ENCODE measurements around the gene SEMA4D.
A peak's percentile ranks its signal among the peaks of the same experiment; 100 is the strongest.

SEMA4D gene

DNA sequence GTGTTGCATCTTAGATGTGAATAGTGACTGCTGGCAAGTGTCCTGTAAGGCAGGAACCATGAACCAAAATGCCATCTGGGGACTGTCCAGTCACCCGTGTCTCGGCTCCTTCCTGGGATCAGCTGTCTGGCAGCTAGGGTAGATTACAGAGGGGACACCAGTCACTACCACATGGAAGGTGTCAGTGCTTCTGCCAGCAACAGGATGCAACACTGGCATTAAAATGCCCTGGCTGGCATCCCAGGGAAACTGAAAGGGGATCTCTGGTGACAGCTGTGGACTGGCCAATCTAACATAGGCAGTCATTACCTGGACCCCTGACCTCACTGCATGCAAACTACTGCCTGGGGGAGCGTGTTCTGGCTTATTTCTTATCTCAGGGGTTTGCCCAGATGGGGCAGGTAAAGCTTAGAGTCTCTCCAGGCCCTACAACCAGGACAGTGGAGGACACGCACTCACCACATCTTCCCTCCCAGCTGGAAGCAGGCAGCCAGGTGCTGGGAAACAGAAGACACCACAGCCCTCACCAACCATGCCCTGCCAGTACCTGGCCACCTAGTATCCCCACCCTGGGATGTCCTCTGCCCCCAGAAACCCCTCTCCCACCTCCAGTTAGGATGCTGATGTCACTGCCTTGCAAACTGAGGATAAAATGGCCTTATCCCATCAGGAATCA lies 83.8 kb downstream of the SEMA4D start:
- Histone ChIP-seq H3K79me1 (ENCODE audit: low read depth, low read length) (no peaks in the 10 kb centered on the region), H3K4me3 (ENCODE audit: low read length in 2 of 2) (no peak overlapping the region), H4K91ac (ENCODE audit: low read depth, low read length, poor library complexity) (no peak overlapping the region), H2AK5ac (ENCODE audit: low read depth, low read length) (no peak overlapping the region), H3K4ac (ENCODE audit: low read length) (no peak overlapping the region), H2BK15ac (ENCODE audit: low read length) (no peak overlapping the region), H3K4me1 (ENCODE audit: control insufficient read depth in 2 of 2, insufficient read depth in 1 of 2, low read depth in 1 of 2, low read length in 2 of 2) (peaks cover 16 to 37% of the 10 kb centered on the region in 2 donors), H3K27ac (replicated peaks; ENCODE audit: low read length) (no peak overlapping the region), H3K36me3 (replicated peaks in 1 of 2; ENCODE audit: control insufficient read depth in 2 of 2, insufficient read depth in 2 of 2, low read length in 2 of 2) (no peaks in the 10 kb centered on the region), H2AFZ (ENCODE audit: low read length) (no peak overlapping the region), H3K9me3 (replicated peaks in 1 of 2; ENCODE audit: control insufficient read depth in 2 of 2, insufficient read depth in 1 of 2, low read depth in 1 of 2, low read length in 2 of 2) (peaks cover 7 to 17% of the 10 kb centered on the region in 2 donors), H3K23ac (ENCODE audit: low read depth, low read length, poor library complexity) (no peak overlapping the region), H3K9ac (ENCODE audit: low read depth, low read length, poor library complexity) (no peak overlapping the region), H2BK5ac (ENCODE audit: low read length) (no peak overlapping the region), H3K27me3 (ENCODE audit: control insufficient read depth in 3 of 3, insufficient read depth in 3 of 3, low read depth in 1 of 3, low read length in 3 of 3) (peaks cover 0 to 85% (median 0%) of the 10 kb centered on the region in 3 experiments), H2BK12ac (ENCODE audit: low read length) (no peak overlapping the region), H3K4me2 (ENCODE audit: insufficient read depth, low read length, poor library complexity, severe bottlenecking) (no peak overlapping the region), H3K14ac (ENCODE audit: low read length) (peak overlapping the region; percentile 11), H2BK120ac (ENCODE audit: low read depth, low read length) (no peak overlapping the region), H3K18ac (ENCODE audit: low read length) (peak overlapping the region; percentile 24), H4K8ac (ENCODE audit: low read depth, low read length) (no peak overlapping the region)
- no CpG with 5 or more reads among the region's 4 CpGs for WGBS, 2 donors (ENCODE audit: extremely low coverage in 2 of 2, insufficient read length in 2 of 2, insufficient replicate concordance in 1 of 2)
- DNase-seq (ENCODE audit: low spot score) = no peak

DNA sequence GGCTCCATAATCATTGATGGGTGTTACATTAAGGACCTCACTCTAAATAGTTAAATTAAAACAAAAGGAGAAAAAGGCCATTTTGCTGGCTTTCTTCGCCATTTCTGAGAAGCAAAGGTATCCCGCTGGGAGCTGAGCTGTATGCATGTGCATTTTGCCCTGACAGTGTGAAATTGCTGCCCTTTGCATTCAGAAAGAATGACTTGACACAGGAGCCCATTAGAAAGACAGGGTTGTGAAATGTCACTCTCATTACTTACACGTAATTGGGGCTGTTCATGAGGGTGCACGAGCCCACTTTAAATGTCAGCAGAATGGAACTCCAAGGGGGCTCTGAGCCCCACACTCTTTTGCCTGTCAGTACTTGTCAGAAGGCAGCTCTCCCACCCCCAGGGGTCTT lies 85.0 kb downstream of the SEMA4D start:
- Histone ChIP-seq H4K91ac (ENCODE audit: low read depth, low read length, poor library complexity) (no peak overlapping the region), H3K18ac (ENCODE audit: low read length) (no peak overlapping the region), H3K4me2 (ENCODE audit: insufficient read depth, low read length, poor library complexity, severe bottlenecking) (peak overlapping the region; percentile 38), H3K4me1 (ENCODE audit: control insufficient read depth in 2 of 2, insufficient read depth in 1 of 2, low read depth in 1 of 2, low read length in 2 of 2) (peaks cover 16 to 37% of the 10 kb centered on the region in 2 donors), H2AK5ac (ENCODE audit: low read depth, low read length) (no peak overlapping the region), H3K79me1 (ENCODE audit: low read depth, low read length) (peaks cover 3% of the 10 kb centered on the region), H3K14ac (ENCODE audit: low read length) (no peak overlapping the region), H3K36me3 (replicated peaks in 1 of 2; ENCODE audit: control insufficient read depth in 2 of 2, insufficient read depth in 2 of 2, low read length in 2 of 2) (no peaks in the 10 kb centered on the region), H3K23ac (ENCODE audit: low read depth, low read length, poor library complexity) (no peak overlapping the region), H3K27me3 (ENCODE audit: control insufficient read depth in 3 of 3, insufficient read depth in 3 of 3, low read depth in 1 of 3, low read length in 3 of 3) (peaks cover 0 to 86% (median 0%) of the 10 kb centered on the region in 3 experiments), H2BK5ac (ENCODE audit: low read length) (no peak overlapping the region), H3K4ac (ENCODE audit: low read length) (no peak overlapping the region), H2BK15ac (ENCODE audit: low read length) (no peak overlapping the region), H2AFZ (ENCODE audit: low read length) (no peak overlapping the region), H3K9ac (ENCODE audit: low read depth, low read length, poor library complexity) (no peak overlapping the region), H2BK120ac (ENCODE audit: low read depth, low read length) (no peak overlapping the region), H3K9me3 (replicated peaks in 1 of 2; ENCODE audit: control insufficient read depth in 2 of 2, insufficient read depth in 1 of 2, low read depth in 1 of 2, low read length in 2 of 2) (peaks cover 7 to 17% of the 10 kb centered on the region in 2 donors), H4K8ac (ENCODE audit: low read depth, low read length) (no peak overlapping the region), H3K27ac (replicated peaks; ENCODE audit: low read length) (peak overlapping the region; percentile 70), H2BK12ac (ENCODE audit: low read length) (no peak overlapping the region), H3K4me3 (ENCODE audit: low read length in 2 of 2) (no peak overlapping the region)
- WGBS, 2 donors (ENCODE audit: extremely low coverage in 2 of 2, insufficient read length in 2 of 2, insufficient replicate concordance in 1 of 2) = no CpG with 5 or more reads among the region's 4 CpGs
- peak; percentile 54 for DNase-seq (ENCODE audit: low spot score)

DNA sequence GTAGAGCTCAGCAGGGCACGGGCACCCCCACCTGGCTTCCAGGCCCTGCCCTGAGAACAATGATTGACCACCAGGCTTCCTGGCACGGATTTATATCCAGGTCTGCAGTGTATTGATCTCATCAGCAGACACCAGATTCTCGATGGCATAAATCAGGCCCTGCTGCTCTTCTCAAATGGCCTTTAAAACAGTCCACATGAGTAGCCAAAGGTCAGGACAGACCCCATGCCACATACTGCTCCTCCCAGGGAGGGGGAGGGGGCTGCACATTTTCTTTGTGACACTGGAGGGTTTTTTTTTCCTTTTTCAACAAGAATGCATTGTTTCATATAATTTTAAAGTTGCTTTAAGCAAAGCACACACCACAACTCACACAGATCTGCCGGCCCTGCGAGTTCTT lies 85.4 kb downstream of the SEMA4D start:
- no peak overlapping the region for H3K4ac ChIP-seq (ENCODE audit: low read length)
- H2BK12ac ChIP-seq (ENCODE audit: low read length) = no peak overlapping the region
- no peak overlapping the region for H3K18ac ChIP-seq (ENCODE audit: low read length)
- no peak overlapping the region for H2BK120ac ChIP-seq (ENCODE audit: low read depth, low read length)
- H2AFZ ChIP-seq (ENCODE audit: low read length) = no peak overlapping the region
- H3K27ac ChIP-seq (replicated peaks; ENCODE audit: low read length) = peak overlapping the region; percentile 70
- H3K9ac ChIP-seq (ENCODE audit: low read depth, low read length, poor library complexity) = no peak overlapping the region
- H3K4me3 ChIP-seq (ENCODE audit: low read length in 2 of 2) = no peak overlapping the region
- no peak overlapping the region for H4K8ac ChIP-seq (ENCODE audit: low read depth, low read length)
- no peak overlapping the region for H2AK5ac ChIP-seq (ENCODE audit: low read depth, low read length)
- H3K9me3 ChIP-seq (replicated peaks in 1 of 2; ENCODE audit: control insufficient read depth in 2 of 2, insufficient read depth in 1 of 2, low read depth in 1 of 2, low read length in 2 of 2) = peaks cover 7 to 19% of the 10 kb centered on the region in 2 donors
- peaks cover 0 to 86% (median 0%) of the 10 kb centered on the region in 3 experiments for H3K27me3 ChIP-seq (ENCODE audit: control insufficient read depth in 3 of 3, insufficient read depth in 3 of 3, low read depth in 1 of 3, low read length in 3 of 3)
- H3K14ac ChIP-seq (ENCODE audit: low read length) = no peak overlapping the region
- no peak overlapping the region for H3K23ac ChIP-seq (ENCODE audit: low read depth, low read length, poor library complexity)
- peaks cover 3% of the 10 kb centered on the region for H3K79me1 ChIP-seq (ENCODE audit: low read depth, low read length)
- H3K36me3 ChIP-seq (replicated peaks in 1 of 2; ENCODE audit: control insufficient read depth in 2 of 2, insufficient read depth in 2 of 2, low read length in 2 of 2) = no peaks in the 10 kb centered on the region
- H3K4me1 ChIP-seq (ENCODE audit: control insufficient read depth in 2 of 2, insufficient read depth in 1 of 2, low read depth in 1 of 2, low read length in 2 of 2) = peaks cover 16 to 37% of the 10 kb centered on the region in 2 donors
- WGBS, 2 donors (ENCODE audit: extremely low coverage in 2 of 2, insufficient read length in 2 of 2, insufficient replicate concordance in 1 of 2) = no CpG with 5 or more reads among the region's 5 CpGs
- no peak overlapping the region for H2BK5ac ChIP-seq (ENCODE audit: low read length)
- no peak overlapping the region for H2BK15ac ChIP-seq (ENCODE audit: low read length)
- DNase-seq (ENCODE audit: low spot score) = peak; percentile 12
- H4K91ac ChIP-seq (ENCODE audit: low read depth, low read length, poor library complexity) = no peak overlapping the region
- H3K4me2 ChIP-seq (ENCODE audit: insufficient read depth, low read length, poor library complexity, severe bottlenecking) = peak overlapping the region; percentile 38

DNA sequence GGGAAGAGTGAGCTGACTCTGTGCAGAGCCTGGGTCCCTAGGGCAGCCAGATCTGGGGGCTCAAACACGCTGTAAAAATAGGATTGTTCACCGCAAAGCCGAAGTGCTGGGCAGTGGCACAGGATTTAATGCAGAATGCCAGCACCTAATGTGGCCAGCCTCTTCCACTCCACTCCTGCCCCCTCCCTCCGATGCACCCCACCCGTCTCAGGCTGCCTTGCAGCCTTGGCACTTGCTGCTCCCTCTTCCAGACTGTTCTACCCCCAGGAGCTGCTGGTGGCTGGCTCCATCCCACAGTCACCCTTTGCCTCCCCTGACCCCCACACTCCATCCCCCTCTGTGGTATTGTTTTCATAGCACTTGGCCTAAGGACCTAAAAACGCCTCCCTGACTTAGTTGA lies 86.2 kb downstream of the SEMA4D start:
- no peaks in the 10 kb centered on the region for H3K36me3 ChIP-seq (replicated peaks in 1 of 2; ENCODE audit: control insufficient read depth in 2 of 2, insufficient read depth in 2 of 2, low read length in 2 of 2)
- H2BK12ac ChIP-seq (ENCODE audit: low read length) = no peak overlapping the region
- peaks cover 3% of the 10 kb centered on the region for H3K79me1 ChIP-seq (ENCODE audit: low read depth, low read length)
- H3K4me2 ChIP-seq (ENCODE audit: insufficient read depth, low read length, poor library complexity, severe bottlenecking) = no peak overlapping the region
- H2BK5ac ChIP-seq (ENCODE audit: low read length) = peak overlapping the region; percentile 22
- H3K4me3 ChIP-seq (ENCODE audit: low read length in 2 of 2) = no peak overlapping the region
- peak overlapping the region; percentile 70 for H3K27ac ChIP-seq (replicated peaks; ENCODE audit: low read length)
- no peak for DNase-seq (ENCODE audit: low spot score)
- peak overlapping the region; percentile 77 for H2AK5ac ChIP-seq (ENCODE audit: low read depth, low read length)
- H3K27me3 ChIP-seq (ENCODE audit: control insufficient read depth in 3 of 3, insufficient read depth in 3 of 3, low read depth in 1 of 3, low read length in 3 of 3) = peaks cover 0 to 86% (median 0%) of the 10 kb centered on the region in 3 experiments
- H3K14ac ChIP-seq (ENCODE audit: low read length) = peak overlapping the region; percentile 25
- no peak overlapping the region for H4K91ac ChIP-seq (ENCODE audit: low read depth, low read length, poor library complexity)
- peak overlapping the region; percentile 26 for H2BK120ac ChIP-seq (ENCODE audit: low read depth, low read length)
- H2AFZ ChIP-seq (ENCODE audit: low read length) = no peak overlapping the region
- H3K9me3 ChIP-seq (replicated peaks in 1 of 2; ENCODE audit: control insufficient read depth in 2 of 2, insufficient read depth in 1 of 2, low read depth in 1 of 2, low read length in 2 of 2) = peaks cover 7 to 23% of the 10 kb centered on the region in 2 donors
- H2BK15ac ChIP-seq (ENCODE audit: low read length) = no peak overlapping the region
- no peak overlapping the region for H3K23ac ChIP-seq (ENCODE audit: low read depth, low read length, poor library complexity)
- peak overlapping the region; percentile 74 for H3K18ac ChIP-seq (ENCODE audit: low read length)
- no peak overlapping the region for H3K9ac ChIP-seq (ENCODE audit: low read depth, low read length, poor library complexity)
- no CpG with 5 or more reads among the region's 6 CpGs for WGBS, 2 donors (ENCODE audit: extremely low coverage in 2 of 2, insufficient read length in 2 of 2, insufficient replicate concordance in 1 of 2)
- H4K8ac ChIP-seq (ENCODE audit: low read depth, low read length) = no peak overlapping the region
- H3K4me1 ChIP-seq (ENCODE audit: control insufficient read depth in 2 of 2, insufficient read depth in 1 of 2, low read depth in 1 of 2, low read length in 2 of 2) = peaks cover 16 to 37% of the 10 kb centered on the region in 2 donors
- no peak overlapping the region for H3K4ac ChIP-seq (ENCODE audit: low read length)

All from neuronal stem cell (in vitro differentiated cells).